ENCODE results near the gene PCDH12. TPM values are rescaled to one million over a fixed set of nuclear protein-coding genes. Genes with fewer than 3 reads are reported as not detected.

Gene PCDH12
- polyA plus RNA-seq, 1 experiment, result not detected

DNA sequence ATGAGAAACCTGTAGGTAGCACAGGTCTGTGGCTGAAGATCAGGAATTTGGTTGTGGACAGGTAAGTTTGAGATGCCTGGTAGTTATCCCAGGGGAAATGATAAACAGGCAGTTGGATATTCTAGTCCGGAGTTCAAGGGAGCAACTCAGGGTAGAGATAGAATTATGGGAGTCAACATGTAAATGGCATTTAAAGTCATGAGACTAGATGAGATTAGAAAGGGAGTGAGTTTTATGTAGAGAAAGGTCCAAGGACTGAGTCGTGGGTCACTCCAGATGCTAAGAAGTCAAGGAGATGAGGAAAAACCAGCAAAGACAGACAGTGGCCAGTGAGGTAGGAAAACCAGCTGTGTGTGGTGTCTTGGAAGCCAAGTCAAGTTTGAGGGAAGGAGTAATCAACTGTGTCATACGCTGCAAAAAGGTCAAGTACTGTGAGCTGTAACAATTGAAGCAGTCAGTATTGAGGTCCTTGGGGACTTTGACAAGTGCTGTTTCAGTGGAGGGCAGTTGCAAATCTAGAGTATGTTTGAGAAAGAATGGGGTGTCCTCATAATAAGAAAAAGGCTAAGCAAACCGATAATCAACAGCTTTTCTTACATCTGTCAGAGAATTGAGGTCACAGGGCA is 36.6 kb upstream of the PCDH12 start:
- no peak overlapping the region for H3K27ac ChIP-seq (ENCODE audit: low read depth, low read length)
- CTCF ChIA-PET, result interaction anchor here (1.4 to 11.2 kb wide), 3 partner anchors 18 to 151 kb away, joined by 5 to 165 read pairs (median 5); partner anchors contain the start of gene GNPDA1
- no peaks in the 10 kb centered on the region for H3K9me3 ChIP-seq (ENCODE audit: control insufficient read depth, insufficient read depth, low read length)
- no peaks in the 10 kb centered on the region for H3K27me3 ChIP-seq (ENCODE audit: control insufficient read depth, insufficient read depth, low read length)
- POLR2A ChIA-PET, result interaction anchor here (0.7 to 1.2 kb wide), 2 partner anchors 18 to 26 kb away, joined by 3 to 4 read pairs; partner anchors contain the start of genes GNPDA1 and RNF14
- H3K4me3 ChIP-seq (ENCODE audit: low read depth, low read length), result no peak overlapping the region
- TF ChIP-seq, protein P1, sequence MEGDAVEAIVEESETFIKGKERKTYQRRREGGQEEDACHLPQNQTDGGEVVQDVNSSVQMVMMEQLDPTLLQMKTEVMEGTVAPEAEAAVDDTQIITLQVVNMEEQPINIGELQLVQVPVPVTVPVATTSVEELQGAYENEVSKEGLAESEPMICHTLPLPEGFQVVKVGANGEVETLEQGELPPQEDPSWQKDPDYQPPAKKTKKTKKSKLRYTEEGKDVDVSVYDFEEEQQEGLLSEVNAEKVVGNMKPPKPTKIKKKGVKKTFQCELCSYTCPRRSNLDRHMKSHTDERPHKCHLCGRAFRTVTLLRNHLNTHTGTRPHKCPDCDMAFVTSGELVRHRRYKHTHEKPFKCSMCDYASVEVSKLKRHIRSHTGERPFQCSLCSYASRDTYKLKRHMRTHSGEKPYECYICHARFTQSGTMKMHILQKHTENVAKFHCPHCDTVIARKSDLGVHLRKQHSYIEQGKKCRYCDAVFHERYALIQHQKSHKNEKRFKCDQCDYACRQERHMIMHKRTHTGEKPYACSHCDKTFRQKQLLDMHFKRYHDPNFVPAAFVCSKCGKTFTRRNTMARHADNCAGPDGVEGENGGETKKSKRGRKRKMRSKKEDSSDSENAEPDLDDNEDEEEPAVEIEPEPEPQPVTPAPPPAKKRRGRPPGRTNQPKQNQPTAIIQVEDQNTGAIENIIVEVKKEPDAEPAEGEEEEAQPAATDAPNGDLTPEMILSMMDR (IDR thresholded peaks at IDR 0.05; ENCODE audit: low read depth, low read length), result no peak
- DNase-seq (ENCODE audit: low read depth, low spot score), result no peak

DNA sequence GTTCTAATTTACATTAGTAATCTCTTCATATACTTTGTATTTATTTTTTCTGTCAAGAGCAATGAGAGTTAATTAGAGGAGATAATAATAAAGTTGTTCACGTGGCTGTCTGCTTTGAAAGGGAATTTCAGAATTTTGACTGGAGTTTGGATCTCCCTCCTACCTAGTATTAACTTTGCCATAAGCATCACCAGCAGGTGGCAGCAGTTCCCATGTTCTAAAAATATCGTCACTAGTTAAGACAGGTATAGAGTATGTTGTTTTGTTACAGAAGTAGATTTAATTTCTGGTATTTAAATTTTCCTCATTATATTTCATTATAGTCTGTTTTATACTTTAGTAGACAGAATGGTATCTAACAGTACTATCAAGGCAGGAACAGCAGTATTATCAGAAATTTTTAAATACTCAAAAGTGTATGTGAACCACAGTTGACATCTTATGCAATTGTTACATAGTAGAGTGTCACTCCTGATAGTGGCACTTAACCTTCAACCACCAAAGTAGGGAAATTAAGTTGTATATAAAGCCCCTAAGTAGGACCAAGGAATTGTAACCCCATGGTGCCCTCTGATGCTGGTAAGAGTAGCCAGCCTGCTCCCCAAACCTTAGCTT is 34.5 kb upstream of the PCDH12 start:
- TF ChIP-seq, protein P1 (IDR thresholded peaks at IDR 0.05; ENCODE audit: low read depth, low read length), result peak; percentile 75
- no peak overlapping the region for H3K4me3 ChIP-seq (ENCODE audit: low read depth, low read length)
- CTCF ChIA-PET, result interaction anchor here (0.6 to 11.2 kb wide), 8 partner anchors 8 to 277 kb away, joined by 3 to 165 read pairs (median 8); partner anchors contain the start of gene RNF14
- POLR2A ChIA-PET, result no interaction called here
- H3K27me3 ChIP-seq (ENCODE audit: control insufficient read depth, insufficient read depth, low read length), result no peaks in the 10 kb centered on the region
- H3K27ac ChIP-seq (ENCODE audit: low read depth, low read length), result no peak overlapping the region
- no peak for DNase-seq (ENCODE audit: low read depth, low spot score)
- H3K9me3 ChIP-seq (ENCODE audit: control insufficient read depth, insufficient read depth, low read length), result no peaks in the 10 kb centered on the region

DNA sequence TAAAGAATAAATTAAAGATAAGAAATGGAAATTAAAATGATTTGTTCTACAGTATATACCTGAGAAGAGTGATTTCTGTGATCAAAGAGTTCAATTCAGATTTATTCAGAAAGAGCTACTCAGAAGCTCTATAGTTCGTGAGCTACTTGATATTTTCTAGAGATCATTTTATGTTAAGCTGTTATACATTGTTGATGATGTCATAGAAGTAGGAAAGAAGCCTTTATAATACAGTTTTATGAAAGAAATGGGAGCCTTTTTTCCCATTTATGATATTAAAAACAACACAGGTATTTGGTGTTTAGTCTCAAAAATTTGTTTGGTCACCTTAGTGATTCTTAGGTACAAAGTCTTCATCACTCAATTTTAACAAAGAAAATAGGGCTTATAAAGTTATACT is 31.7 kb upstream of the PCDH12 start:
- POLR2A ChIA-PET, result interaction anchor here (0.6 kb wide), 1 partner anchor 175 kb away, joined by 3 read pairs; no protein-coding TSS in a partner anchor

DNA sequence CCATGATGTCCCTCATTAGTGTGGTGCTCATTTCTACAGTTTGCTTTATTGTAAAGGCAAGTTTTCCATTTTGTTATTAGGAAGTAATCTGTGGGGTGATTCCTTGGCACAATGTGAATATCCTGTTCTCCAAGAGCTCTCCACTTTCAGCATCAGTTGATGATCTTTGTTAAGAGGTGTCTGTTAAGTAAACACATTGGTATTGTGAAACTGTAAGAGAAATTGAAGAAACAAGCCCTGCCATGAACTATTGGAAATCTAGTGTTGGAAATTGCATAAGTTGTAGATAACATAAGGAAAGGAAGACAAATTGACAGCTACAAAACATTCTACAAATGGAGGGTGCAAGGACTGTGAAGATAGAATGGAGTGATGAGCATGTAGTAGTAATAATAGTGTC is 28.1 kb upstream of the PCDH12 start:
- TF ChIP-seq, protein P1 (IDR thresholded peaks at IDR 0.05; ENCODE audit: low read depth, low read length), result no peak
- DNase-seq (ENCODE audit: low read depth, low spot score), result no peak
- H3K4me3 ChIP-seq (ENCODE audit: low read depth, low read length), result no peak overlapping the region
- H3K27ac ChIP-seq (ENCODE audit: low read depth, low read length), result no peak overlapping the region
- H3K27me3 ChIP-seq (ENCODE audit: control insufficient read depth, insufficient read depth, low read length), result no peaks in the 10 kb centered on the region
- CTCF ChIA-PET, result interaction anchor here (1.4 to 2.7 kb wide), 4 partner anchors 18 to 294 kb away, joined by 4 to 15 read pairs (median 8); partner anchors contain the start of gene RNF14
- POLR2A ChIA-PET, result no interaction called here
- H3K9me3 ChIP-seq (ENCODE audit: control insufficient read depth, insufficient read depth, low read length), result no peaks in the 10 kb centered on the region

More for the DNA sequence above, 31.7 kb upstream of the PCDH12 start:
- no peak for DNase-seq (ENCODE audit: low read depth, low spot score)
- TF ChIP-seq, protein P1 (IDR thresholded peaks at IDR 0.05; ENCODE audit: low read depth, low read length), result no peak
- H3K4me3 ChIP-seq (ENCODE audit: low read depth, low read length), result no peak overlapping the region
- no peak overlapping the region for H3K27ac ChIP-seq (ENCODE audit: low read depth, low read length)
- H3K27me3 ChIP-seq (ENCODE audit: control insufficient read depth, insufficient read depth, low read length), result no peaks in the 10 kb centered on the region
- CTCF ChIA-PET, result interaction anchor here (0.9 to 11.2 kb wide), 9 partner anchors 10 to 162 kb away, joined by 3 to 165 read pairs (median 11); partner anchors contain the start of gene GNPDA1
- no peaks in the 10 kb centered on the region for H3K9me3 ChIP-seq (ENCODE audit: control insufficient read depth, insufficient read depth, low read length)

DNA sequence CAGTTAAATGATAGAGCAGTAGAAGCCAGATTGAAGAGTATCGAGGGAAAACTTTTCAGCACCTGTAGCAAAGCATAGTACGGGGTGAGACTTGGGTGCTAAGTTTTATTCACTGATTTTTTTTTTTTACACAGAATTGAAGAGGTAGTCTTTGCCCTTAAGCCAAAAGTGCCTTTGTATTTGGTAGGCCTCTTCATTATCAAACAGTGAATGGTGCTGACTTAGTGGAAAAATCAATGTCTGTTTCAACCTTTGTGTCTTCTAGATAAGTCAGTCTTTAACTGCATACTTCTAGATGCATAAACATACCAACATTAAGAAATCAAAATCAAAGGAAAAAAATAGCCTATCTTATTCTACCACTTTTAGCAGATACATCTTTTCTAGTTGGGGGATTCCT is 24.6 kb upstream of the PCDH12 start:
- TF ChIP-seq, protein P1 (IDR thresholded peaks at IDR 0.05; ENCODE audit: low read depth, low read length), result no peak
- POLR2A ChIA-PET, result no interaction called here
- Histone ChIP-seq H3K27me3 (ENCODE audit: control insufficient read depth, insufficient read depth, low read length) (no peaks in the 10 kb centered on the region), H3K9me3 (ENCODE audit: control insufficient read depth, insufficient read depth, low read length) (no peaks in the 10 kb centered on the region), H3K27ac (ENCODE audit: low read depth, low read length) (no peak overlapping the region), H3K4me3 (ENCODE audit: low read depth, low read length) (no peak overlapping the region)
- no peak for DNase-seq (ENCODE audit: low read depth, low spot score)
- CTCF ChIA-PET, result interaction anchor here (1.2 kb wide), 1 partner anchor 22 kb away, joined by 3 read pairs; no protein-coding TSS in a partner anchor

Measured in AG04450 (cell line).